ENCODE results near the gene SAMSN1.
"Not testable (repeated sequence)": the region's sequence is repeated elsewhere in the genome, so short reads cannot be mapped to it uniquely, and the experiment has no call there.

SAMSN1 gene

DNA sequence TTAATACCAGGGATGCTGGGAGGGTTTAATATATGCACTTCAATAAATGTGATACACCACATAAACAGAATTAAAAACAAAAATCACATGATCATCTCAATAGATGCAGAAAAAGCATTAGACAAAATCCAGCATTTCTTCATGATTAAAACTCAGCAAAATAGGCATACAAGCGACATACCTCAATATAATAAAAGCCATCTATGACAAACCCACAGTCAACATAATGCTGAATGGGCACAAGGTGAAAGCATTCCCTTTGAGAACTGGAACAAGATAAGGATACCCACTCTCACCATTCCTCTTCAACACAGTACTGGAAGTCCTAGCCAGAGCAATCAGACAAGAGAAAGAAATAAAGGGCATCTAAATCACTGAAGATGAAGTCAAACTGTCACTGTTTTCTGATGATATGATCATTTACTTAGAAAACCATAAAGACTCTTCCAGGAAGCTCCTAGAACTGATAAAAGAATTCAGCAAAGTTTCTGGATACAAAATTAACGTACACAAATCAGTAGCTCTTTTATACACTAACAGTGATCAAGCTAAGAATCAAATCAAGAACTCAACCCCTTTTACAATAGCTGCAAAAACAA, 39.2 kb downstream of the SAMSN1 start:
- not testable (repeated sequence) for H3K4me1 ChIP-seq (ENCODE audit: control insufficient read depth in 1 of 2, insufficient read depth in 2 of 2, low read length in 2 of 2); H3K27ac ChIP-seq (ENCODE audit: low read depth, low read length); H3K36me3 ChIP-seq (ENCODE audit: control insufficient read depth in 1 of 2, insufficient read depth in 2 of 2, low read length in 2 of 2); H3K9ac ChIP-seq (ENCODE audit: low read depth in 1 of 2, low read length in 2 of 2); H3K9me3 ChIP-seq (ENCODE audit: control insufficient read depth in 1 of 2, low read length in 2 of 2); H3K4me3 ChIP-seq (ENCODE audit: low read depth in 1 of 2, low read length in 2 of 2); H3K27me3 ChIP-seq (ENCODE audit: control insufficient read depth in 1 of 2, insufficient read depth in 2 of 2, low read length in 2 of 2)

DNA sequence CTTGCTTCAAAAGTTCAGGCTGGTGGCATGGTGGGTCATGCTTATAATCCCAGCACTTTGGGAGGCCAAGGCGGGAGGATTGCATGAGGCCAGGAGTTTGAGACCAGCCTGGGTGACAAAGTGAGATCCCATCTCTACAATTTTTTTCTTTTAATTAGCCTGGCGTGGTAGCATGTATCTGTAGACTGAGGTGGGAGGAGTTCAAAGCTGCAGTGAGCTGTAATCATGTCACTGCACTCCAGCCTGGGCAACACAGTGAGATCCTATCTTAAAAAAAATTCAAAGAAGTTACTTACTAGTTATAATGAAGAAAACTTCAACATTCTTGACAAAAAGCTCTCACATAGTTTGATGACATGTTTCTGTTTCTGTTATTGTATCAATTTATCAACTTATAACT, 45.2 kb downstream of the SAMSN1 start:
- Histone ChIP-seq H3K36me3 (ENCODE audit: control insufficient read depth in 1 of 2, insufficient read depth in 2 of 2, low read length in 2 of 2) (no peaks in the 10 kb centered on the region), H3K27me3 (ENCODE audit: control insufficient read depth in 1 of 2, insufficient read depth in 2 of 2, low read length in 2 of 2) (no peaks in the 10 kb centered on the region), H3K27ac (ENCODE audit: low read depth, low read length) (no peak overlapping the region), H3K9me3 (ENCODE audit: control insufficient read depth in 1 of 2, low read length in 2 of 2) (no peaks in the 10 kb centered on the region), H3K4me1 (ENCODE audit: control insufficient read depth in 1 of 2, insufficient read depth in 2 of 2, low read length in 2 of 2) (no peaks in the 10 kb centered on the region), H3K4me3 (ENCODE audit: low read depth in 1 of 2, low read length in 2 of 2) (no peak overlapping the region), H3K9ac (ENCODE audit: low read depth in 1 of 2, low read length in 2 of 2) (no peak overlapping the region)

DNA sequence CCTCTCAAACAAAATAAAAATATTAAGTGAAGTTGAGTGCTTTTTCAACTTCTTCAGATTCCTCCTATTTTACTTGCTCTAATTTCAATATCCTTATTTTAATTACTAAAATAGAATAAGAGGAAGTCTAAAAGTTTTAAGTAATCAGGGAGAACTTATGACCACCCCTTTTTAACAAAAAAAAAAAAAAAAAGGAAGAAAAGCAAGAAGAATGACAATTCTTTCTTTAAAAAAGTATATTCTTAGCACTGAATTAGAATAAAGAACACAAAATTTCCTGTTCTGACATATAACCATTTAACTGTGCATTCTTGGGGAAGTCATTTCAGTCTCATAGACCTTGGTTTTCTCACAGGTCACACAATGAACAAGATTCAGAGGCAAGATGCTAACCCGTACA, 46.8 kb downstream of the SAMSN1 start:
- no peak overlapping the region for H3K9ac ChIP-seq (ENCODE audit: low read depth in 1 of 2, low read length in 2 of 2)
- no peaks in the 10 kb centered on the region for H3K36me3 ChIP-seq (ENCODE audit: control insufficient read depth in 1 of 2, insufficient read depth in 2 of 2, low read length in 2 of 2)
- H3K9me3 ChIP-seq (ENCODE audit: control insufficient read depth in 1 of 2, low read length in 2 of 2), result no peaks in the 10 kb centered on the region
- no peak overlapping the region for H3K27ac ChIP-seq (ENCODE audit: low read depth, low read length)
- H3K4me3 ChIP-seq (ENCODE audit: low read depth in 1 of 2, low read length in 2 of 2), result no peak overlapping the region
- H3K27me3 ChIP-seq (ENCODE audit: control insufficient read depth in 1 of 2, insufficient read depth in 2 of 2, low read length in 2 of 2), result no peaks in the 10 kb centered on the region
- H3K4me1 ChIP-seq (ENCODE audit: control insufficient read depth in 1 of 2, insufficient read depth in 2 of 2, low read length in 2 of 2), result no peaks in the 10 kb centered on the region

DNA sequence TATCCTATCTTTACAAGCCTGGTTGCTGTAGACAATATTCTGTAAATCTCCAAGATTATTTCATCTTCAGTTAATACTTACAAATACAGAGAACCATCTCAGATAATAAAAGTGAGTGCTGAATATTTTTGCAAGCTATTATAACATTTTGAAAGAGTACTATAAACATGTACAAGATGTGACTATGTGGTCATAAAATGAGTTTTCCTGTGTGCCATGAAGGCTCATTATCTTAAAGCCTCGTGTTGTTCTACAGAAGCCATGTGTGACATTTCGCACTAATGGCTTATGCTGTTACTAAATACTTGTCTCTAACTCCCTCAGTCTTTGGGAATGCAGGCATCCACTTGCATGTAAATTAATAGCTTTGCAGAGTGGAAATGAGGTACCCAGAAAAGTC, 48.3 kb downstream of the SAMSN1 start:
- no peaks in the 10 kb centered on the region for H3K36me3 ChIP-seq (ENCODE audit: control insufficient read depth in 1 of 2, insufficient read depth in 2 of 2, low read length in 2 of 2)
- H3K9ac ChIP-seq (ENCODE audit: low read depth in 1 of 2, low read length in 2 of 2), result no peak overlapping the region
- H3K27me3 ChIP-seq (ENCODE audit: control insufficient read depth in 1 of 2, insufficient read depth in 2 of 2, low read length in 2 of 2), result no peaks in the 10 kb centered on the region

DNA sequence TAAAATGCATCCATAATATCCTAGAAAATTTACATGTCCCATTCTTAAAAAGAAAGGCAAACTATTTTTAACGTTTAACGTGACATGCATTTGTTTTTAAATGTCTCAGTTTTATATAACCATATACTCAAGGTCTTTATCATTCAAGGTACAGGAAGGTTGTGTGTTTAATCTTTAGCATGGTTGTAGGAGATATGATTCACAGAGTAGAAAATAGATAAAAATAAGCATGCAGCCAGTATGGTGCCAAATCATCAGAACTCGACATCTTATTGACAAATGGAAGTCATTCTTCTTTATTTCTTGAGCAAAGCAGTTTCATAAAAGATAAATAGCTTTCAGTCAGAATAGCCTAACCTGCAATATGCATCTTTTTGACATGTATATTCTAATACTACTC, 51.0 kb downstream of the SAMSN1 start:
- no peaks in the 10 kb centered on the region for H3K27me3 ChIP-seq (ENCODE audit: control insufficient read depth in 1 of 2, insufficient read depth in 2 of 2, low read length in 2 of 2)
- no peaks in the 10 kb centered on the region for H3K36me3 ChIP-seq (ENCODE audit: control insufficient read depth in 1 of 2, insufficient read depth in 2 of 2, low read length in 2 of 2)
- H3K9me3 ChIP-seq (ENCODE audit: control insufficient read depth in 1 of 2, low read length in 2 of 2), result no peaks in the 10 kb centered on the region
- H3K4me1 ChIP-seq (ENCODE audit: control insufficient read depth in 1 of 2, insufficient read depth in 2 of 2, low read length in 2 of 2), result no peaks in the 10 kb centered on the region
- no peak overlapping the region for H3K9ac ChIP-seq (ENCODE audit: low read depth in 1 of 2, low read length in 2 of 2)
- H3K27ac ChIP-seq (ENCODE audit: low read depth, low read length), result no peak overlapping the region
- H3K4me3 ChIP-seq (ENCODE audit: low read depth in 1 of 2, low read length in 2 of 2), result no peak overlapping the region

More for the DNA sequence above, 48.3 kb downstream of the SAMSN1 start:
- H3K27ac ChIP-seq (ENCODE audit: low read depth, low read length), result no peak overlapping the region
- H3K9me3 ChIP-seq (ENCODE audit: control insufficient read depth in 1 of 2, low read length in 2 of 2), result no peaks in the 10 kb centered on the region
- H3K4me3 ChIP-seq (ENCODE audit: low read depth in 1 of 2, low read length in 2 of 2), result no peak overlapping the region
- no peaks in the 10 kb centered on the region for H3K4me1 ChIP-seq (ENCODE audit: control insufficient read depth in 1 of 2, insufficient read depth in 2 of 2, low read length in 2 of 2)

DNA sequence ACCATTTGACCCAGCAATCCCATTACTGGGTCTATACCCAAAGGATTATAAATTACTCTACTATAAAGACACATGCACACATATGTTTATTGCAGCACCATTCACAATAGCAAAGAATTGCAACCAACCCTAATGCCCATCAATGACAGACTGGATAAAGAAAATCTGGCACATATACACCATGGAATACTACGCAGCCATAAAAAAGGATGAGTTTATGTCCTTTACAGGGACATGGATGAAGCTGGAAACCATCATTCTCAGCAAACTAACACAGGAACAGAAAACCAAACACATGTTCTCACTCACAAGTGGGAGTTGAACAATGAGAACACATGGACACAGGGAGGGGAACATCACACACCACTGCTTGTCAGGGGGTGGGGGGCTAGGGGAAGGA, 51.9 kb downstream of the SAMSN1 start:
- H3K27ac ChIP-seq (ENCODE audit: low read depth, low read length); H3K36me3 ChIP-seq (ENCODE audit: control insufficient read depth in 1 of 2, insufficient read depth in 2 of 2, low read length in 2 of 2); H3K9ac ChIP-seq (ENCODE audit: low read depth in 1 of 2, low read length in 2 of 2); H3K9me3 ChIP-seq (ENCODE audit: control insufficient read depth in 1 of 2, low read length in 2 of 2); H3K4me1 ChIP-seq (ENCODE audit: control insufficient read depth in 1 of 2, insufficient read depth in 2 of 2, low read length in 2 of 2); H3K4me3 ChIP-seq (ENCODE audit: low read depth in 1 of 2, low read length in 2 of 2); H3K27me3 ChIP-seq (ENCODE audit: control insufficient read depth in 1 of 2, insufficient read depth in 2 of 2, low read length in 2 of 2): not testable (repeated sequence)

DNA sequence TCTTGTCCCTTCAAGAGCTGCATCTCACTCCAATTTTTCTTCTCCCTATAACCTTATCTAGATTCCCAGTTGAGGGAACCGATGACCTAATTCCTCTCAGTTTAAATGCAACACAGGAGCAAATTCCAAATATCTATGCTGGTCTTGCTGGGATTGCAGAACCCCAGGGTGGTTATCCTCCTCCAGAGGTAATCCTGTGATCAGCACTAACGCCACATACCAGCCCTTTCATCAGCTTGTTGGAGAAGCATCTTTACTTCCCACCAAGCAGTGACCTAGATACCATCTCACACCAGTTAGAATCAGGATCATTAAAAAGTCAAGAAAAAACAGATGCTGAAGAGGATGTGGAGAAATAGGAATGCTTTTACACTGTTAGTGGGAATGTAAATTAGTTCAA, 52.4 kb downstream of the SAMSN1 start:
- Histone ChIP-seq H3K27ac (ENCODE audit: low read depth, low read length) (no peak overlapping the region), H3K4me1 (ENCODE audit: control insufficient read depth in 1 of 2, insufficient read depth in 2 of 2, low read length in 2 of 2) (no peaks in the 10 kb centered on the region), H3K9ac (ENCODE audit: low read depth in 1 of 2, low read length in 2 of 2) (no peak overlapping the region), H3K9me3 (ENCODE audit: control insufficient read depth in 1 of 2, low read length in 2 of 2) (no peaks in the 10 kb centered on the region), H3K27me3 (ENCODE audit: control insufficient read depth in 1 of 2, insufficient read depth in 2 of 2, low read length in 2 of 2) (no peaks in the 10 kb centered on the region), H3K4me3 (ENCODE audit: low read depth in 1 of 2, low read length in 2 of 2) (no peak overlapping the region), H3K36me3 (ENCODE audit: control insufficient read depth in 1 of 2, insufficient read depth in 2 of 2, low read length in 2 of 2) (no peaks in the 10 kb centered on the region)

DNA sequence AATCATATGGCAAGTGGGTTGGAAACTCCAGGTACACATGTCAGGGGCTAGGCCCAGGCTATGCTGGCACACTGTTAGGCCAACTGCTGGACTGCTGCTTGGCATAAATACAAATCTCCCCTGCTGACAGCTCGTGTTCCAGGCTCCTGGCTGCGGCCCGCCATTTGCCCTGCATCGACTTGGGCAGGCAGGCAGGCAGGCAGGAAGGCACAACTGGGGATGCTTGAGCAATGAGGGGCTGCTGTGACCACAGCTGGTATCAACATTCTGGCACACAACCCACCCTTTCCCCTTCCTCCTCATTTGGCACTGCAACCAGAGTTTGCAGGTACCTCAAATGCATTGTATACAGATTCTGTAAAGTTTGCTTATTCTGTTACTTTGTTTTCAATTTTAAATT, 53.2 kb downstream of the SAMSN1 start:
- H3K27me3 ChIP-seq (ENCODE audit: control insufficient read depth in 1 of 2, insufficient read depth in 2 of 2, low read length in 2 of 2), result no peaks in the 10 kb centered on the region

DNA sequence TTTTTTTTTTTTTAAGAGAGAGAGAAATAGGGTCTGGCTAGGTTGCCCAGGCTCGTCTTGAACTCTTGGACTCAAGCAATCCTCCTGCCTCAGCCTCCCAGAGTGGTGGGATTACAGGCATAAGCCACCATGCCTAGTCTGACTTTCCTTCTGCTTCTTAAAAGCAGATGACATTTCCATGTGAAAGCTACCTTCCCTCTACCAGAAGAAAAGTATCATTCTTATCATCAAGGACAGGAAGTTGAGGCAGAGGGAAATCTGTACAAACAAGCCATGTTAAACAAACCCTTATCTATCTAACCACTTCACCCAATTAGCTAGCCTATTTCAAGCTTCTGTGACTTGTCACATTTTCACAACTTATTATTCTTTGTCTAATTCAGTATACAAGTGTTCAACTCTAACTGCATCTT, 54.8 kb downstream of the SAMSN1 start:
- Histone ChIP-seq H3K27me3 (ENCODE audit: control insufficient read depth in 1 of 2, insufficient read depth in 2 of 2, low read length in 2 of 2) (no peaks in the 10 kb centered on the region), H3K4me1 (ENCODE audit: control insufficient read depth in 1 of 2, insufficient read depth in 2 of 2, low read length in 2 of 2) (no peaks in the 10 kb centered on the region), H3K4me3 (ENCODE audit: low read depth in 1 of 2, low read length in 2 of 2) (no peak overlapping the region), H3K27ac (ENCODE audit: low read depth, low read length) (no peak overlapping the region), H3K9me3 (ENCODE audit: control insufficient read depth in 1 of 2, low read length in 2 of 2) (no peaks in the 10 kb centered on the region), H3K36me3 (ENCODE audit: control insufficient read depth in 1 of 2, insufficient read depth in 2 of 2, low read length in 2 of 2) (no peaks in the 10 kb centered on the region), H3K9ac (ENCODE audit: low read depth in 1 of 2, low read length in 2 of 2) (no peak overlapping the region)

More for the DNA sequence above, 53.2 kb downstream of the SAMSN1 start:
- H3K4me1 ChIP-seq (ENCODE audit: control insufficient read depth in 1 of 2, insufficient read depth in 2 of 2, low read length in 2 of 2), result no peaks in the 10 kb centered on the region
- H3K9ac ChIP-seq (ENCODE audit: low read depth in 1 of 2, low read length in 2 of 2), result no peak overlapping the region
- no peak overlapping the region for H3K4me3 ChIP-seq (ENCODE audit: low read depth in 1 of 2, low read length in 2 of 2)
- no peaks in the 10 kb centered on the region for H3K36me3 ChIP-seq (ENCODE audit: control insufficient read depth in 1 of 2, insufficient read depth in 2 of 2, low read length in 2 of 2)
- no peak overlapping the region for H3K27ac ChIP-seq (ENCODE audit: low read depth, low read length)
- no peaks in the 10 kb centered on the region for H3K9me3 ChIP-seq (ENCODE audit: control insufficient read depth in 1 of 2, low read length in 2 of 2)

DNA sequence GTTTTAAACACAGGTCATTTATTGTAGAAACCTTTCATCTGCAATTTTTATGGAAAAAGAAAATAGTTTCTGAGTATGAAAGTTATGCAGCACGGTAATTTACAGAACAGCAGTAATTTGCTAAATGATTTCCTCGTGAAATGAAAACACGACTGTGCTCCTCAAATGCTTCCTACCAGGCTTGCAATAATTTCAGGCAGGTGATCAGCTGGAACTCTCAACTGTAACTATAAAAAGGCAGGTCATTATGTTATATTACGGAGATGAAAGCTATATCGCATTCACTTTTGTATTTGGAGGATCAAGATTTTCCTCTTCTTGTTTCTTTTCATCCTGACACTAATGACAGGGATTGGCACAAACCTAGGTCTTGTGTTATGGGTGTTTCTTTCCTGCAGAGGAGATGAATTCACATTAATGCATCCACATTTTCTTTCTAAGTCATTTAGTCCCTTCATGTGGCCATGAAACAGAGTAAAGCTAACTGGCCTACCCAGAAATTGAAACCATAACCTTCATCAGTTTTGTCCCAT, 57.4 kb downstream of the SAMSN1 start:
- no peak overlapping the region for H3K4me3 ChIP-seq (ENCODE audit: low read depth in 1 of 2, low read length in 2 of 2)
- H3K9me3 ChIP-seq (ENCODE audit: control insufficient read depth in 1 of 2, low read length in 2 of 2), result no peaks in the 10 kb centered on the region
- no peaks in the 10 kb centered on the region for H3K27me3 ChIP-seq (ENCODE audit: control insufficient read depth in 1 of 2, insufficient read depth in 2 of 2, low read length in 2 of 2)
- H3K36me3 ChIP-seq (ENCODE audit: control insufficient read depth in 1 of 2, insufficient read depth in 2 of 2, low read length in 2 of 2), result no peaks in the 10 kb centered on the region
- H3K9ac ChIP-seq (ENCODE audit: low read depth in 1 of 2, low read length in 2 of 2), result no peak overlapping the region
- H3K4me1 ChIP-seq (ENCODE audit: control insufficient read depth in 1 of 2, insufficient read depth in 2 of 2, low read length in 2 of 2), result no peaks in the 10 kb centered on the region
- no peak overlapping the region for H3K27ac ChIP-seq (ENCODE audit: low read depth, low read length)

Data from duodenal mucosa (tissue), 2 donors.